T-helper 2 cell treated with Interferon-gamma antibody and Interleukin-4, amounts not matched to agents 5 μg/mL and 100 μg/mL, for 36 hours (primary cell): ENCODE results near the gene ASIP.
"Not testable (repeated sequence)": the region's sequence is repeated elsewhere in the genome, so short reads cannot be mapped to it uniquely, and the experiment has no call there.

Source experiments
- DNase-seq: peaks from one replicate; pipeline ENCODE4 v3.0.0; 2021; ENCODE audit warnings: low spot score
- H3K27ac Mint-ChIP-seq: one replicate; pipeline ENCODE4 v1.8.0; 2021; ENCODE audit warnings: mild to moderate bottlenecking, mixed read lengths
- H3K27me3 Mint-ChIP-seq: one replicate; pipeline ENCODE4 v1.8.0; 2021; ENCODE audit warnings: low read depth, mixed read lengths
- H3K36me3 Mint-ChIP-seq: one replicate; pipeline ENCODE4 v1.8.0; 2021; ENCODE audit warnings: low read depth, mixed read lengths
- H3K4me1 Mint-ChIP-seq: one replicate; pipeline ENCODE4 v1.8.0; 2021; ENCODE audit warnings: low read depth, mixed read lengths
- H3K4me3 Mint-ChIP-seq: one replicate; pipeline ENCODE4 v1.8.0; 2022; ENCODE audit warnings: mild to moderate bottlenecking, moderate library complexity, mixed read lengths
- H3K9me3 Mint-ChIP-seq: one replicate; pipeline ENCODE4 v1.8.0; 2021; ENCODE audit warnings: mixed read lengths

Gene ASIP, protein sequence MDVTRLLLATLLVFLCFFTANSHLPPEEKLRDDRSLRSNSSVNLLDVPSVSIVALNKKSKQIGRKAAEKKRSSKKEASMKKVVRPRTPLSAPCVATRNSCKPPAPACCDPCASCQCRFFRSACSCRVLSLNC

DNA sequence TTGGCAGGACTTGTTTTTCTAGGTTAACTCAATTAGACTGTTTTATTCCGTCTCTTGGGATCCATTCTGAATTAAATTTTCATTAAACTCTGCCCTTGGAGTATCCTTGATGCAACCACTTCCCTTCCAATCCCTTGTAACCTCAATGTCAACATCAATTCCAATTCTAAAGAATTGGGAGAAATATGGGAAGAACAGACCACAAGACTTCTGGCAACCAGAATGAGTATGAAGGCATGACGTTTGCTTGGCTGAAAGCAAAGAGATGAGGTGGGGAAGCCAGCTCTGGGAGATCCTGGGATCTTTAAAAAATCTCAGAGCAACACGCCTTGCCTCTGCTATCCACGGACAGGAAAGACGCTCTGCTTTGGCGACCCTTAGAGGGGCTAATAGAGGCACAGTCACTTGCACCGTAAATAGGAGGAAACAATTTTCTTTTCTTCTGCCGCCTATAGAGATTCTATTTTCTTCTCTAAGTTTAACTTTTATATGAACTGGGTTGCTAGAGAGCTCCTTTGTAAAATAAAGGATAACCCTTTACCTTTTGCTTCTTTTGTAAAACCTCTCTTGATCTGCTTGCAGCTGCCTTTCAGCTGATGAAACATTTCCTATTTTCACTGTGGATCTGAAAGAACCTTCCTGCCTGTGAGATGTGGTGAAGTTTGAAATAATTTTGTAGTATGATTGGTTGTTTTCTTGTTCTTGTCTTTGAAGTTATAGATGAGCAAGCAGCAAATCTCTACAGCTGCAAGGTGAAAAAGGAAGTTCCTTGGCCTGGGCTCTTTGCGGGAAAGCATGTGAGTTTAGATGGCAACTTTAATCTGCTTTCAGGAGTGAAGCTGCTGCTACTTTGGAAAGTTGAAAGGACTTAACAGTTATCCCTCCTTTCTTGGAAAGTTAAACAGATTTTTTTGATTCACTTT, at the start of gene ASIP:
ASIP (plus strand) TSS at position 731 of the 923 bp plus-strand sequence. CDS start 18,952 bp downstream, outside the sequence.
- Mint-ChIP-seq H3K4me1 (peaks cover 7% of the 10 kb centered on the region), H3K27ac (peak within 1 kb of the TSS; percentile 52), H3K9me3 (peaks cover 22% of the 10 kb centered on the region), H3K27me3 (peaks cover 16% of the 10 kb centered on the region), H3K4me3 (peak within 1 kb of the TSS; percentile 28), H3K36me3 (peaks cover 2% of the 10 kb centered on the region)
- DNase-seq: no peak

DNA sequence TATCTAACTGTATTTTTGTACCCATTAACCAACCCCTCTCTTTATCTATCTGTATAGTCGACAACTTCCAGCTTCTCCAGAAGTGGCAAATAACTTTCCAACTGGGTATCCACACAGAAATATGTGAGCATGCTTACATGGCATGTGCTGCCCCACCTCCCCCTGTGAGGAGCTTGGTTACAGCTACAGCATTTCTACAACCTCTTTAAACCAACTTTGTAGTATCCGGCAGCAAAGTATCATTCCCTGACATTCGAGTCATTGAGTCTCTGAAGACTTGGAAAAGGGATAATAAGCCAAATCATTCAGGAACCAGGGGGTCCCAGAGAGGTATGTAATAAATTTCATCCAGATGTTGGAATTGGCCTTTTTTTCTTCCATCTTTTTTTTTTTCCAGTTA, 48.2 kb upstream of the ASIP start:
- H3K36me3 Mint-ChIP-seq: no peaks in the 10 kb centered on the region
- H3K4me1 Mint-ChIP-seq: peaks cover 13% of the 10 kb centered on the region
- H3K27ac Mint-ChIP-seq: no peak overlapping the region
- no peaks in the 10 kb centered on the region for H3K9me3 Mint-ChIP-seq
- peaks cover 20% of the 10 kb centered on the region for H3K27me3 Mint-ChIP-seq
- no peak overlapping the region for H3K4me3 Mint-ChIP-seq
- DNase-seq: no peak

DNA sequence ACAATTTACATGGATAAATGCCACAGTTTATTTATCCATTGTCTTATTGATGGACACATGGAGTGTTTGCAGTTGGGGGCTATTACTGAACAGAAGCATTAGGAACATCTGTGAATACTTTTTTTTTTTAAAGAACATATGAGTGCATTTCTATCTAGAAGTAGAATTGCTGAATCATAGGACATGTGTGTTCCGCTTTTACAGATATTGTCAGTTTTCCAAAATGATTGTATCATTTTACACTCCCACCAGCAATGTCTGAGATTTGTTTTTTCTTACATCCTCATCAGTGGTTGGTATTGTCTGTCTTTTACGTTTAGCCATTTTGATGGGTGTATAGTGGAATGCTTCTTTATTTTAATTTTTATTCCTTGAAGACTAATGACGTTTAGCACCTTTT, 42.0 kb upstream of the ASIP start:
- H3K27me3 Mint-ChIP-seq: peaks cover 38% of the 10 kb centered on the region
- DNase-seq: no peak
- no peak overlapping the region for H3K4me3 Mint-ChIP-seq
- H3K27ac Mint-ChIP-seq: no peak overlapping the region
- no peaks in the 10 kb centered on the region for H3K36me3 Mint-ChIP-seq
- H3K4me1 Mint-ChIP-seq: peaks cover 11% of the 10 kb centered on the region
- no peaks in the 10 kb centered on the region for H3K9me3 Mint-ChIP-seq

DNA sequence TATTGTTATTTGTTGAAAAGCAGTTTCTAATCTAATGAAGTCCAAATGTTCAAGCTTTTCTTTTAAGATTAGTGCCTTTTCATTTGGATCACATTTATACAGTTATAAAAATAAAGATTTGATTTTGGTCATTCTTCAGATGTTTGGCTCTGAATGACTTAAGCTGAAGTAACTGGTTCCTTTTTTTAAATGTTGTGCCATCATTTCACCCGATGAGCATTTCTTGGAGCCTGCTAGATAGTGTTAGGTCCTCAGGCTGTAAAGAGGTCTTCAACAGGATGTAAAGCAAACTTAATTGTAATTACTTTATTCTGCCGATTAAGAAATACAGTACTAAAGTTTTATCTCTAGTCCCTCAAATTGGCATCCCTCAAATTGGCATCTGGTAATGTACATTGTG, 41.2 kb upstream of the ASIP start:
- H3K36me3 Mint-ChIP-seq: no peaks in the 10 kb centered on the region
- H3K27me3 Mint-ChIP-seq: peaks cover 33% of the 10 kb centered on the region
- H3K27ac Mint-ChIP-seq: no peak overlapping the region
- no peaks in the 10 kb centered on the region for H3K9me3 Mint-ChIP-seq
- no peak overlapping the region for H3K4me3 Mint-ChIP-seq
- no peak for DNase-seq
- H3K4me1 Mint-ChIP-seq: peaks cover 8% of the 10 kb centered on the region

DNA sequence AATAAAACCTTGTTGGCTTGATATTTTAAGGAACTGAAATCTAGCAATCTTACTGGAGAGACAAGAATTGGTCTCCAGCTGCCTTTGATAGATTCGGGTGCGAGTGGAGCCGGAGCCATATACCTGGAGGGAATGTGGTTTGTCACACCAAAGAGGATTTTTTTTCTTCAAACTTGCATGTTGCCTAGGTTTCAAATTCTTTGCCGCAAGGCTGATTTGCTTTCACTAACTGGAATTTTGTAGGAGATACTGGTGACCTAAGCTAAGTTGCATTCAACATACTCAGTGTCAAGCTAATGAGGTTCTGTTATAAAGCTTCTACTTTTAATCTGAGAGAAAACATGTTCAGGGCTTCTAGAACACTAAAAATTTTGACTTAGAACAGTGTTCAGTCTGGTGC, 39.7 kb upstream of the ASIP start:
- peaks cover 5% of the 10 kb centered on the region for H3K9me3 Mint-ChIP-seq
- H3K4me1 Mint-ChIP-seq: peaks cover 7% of the 10 kb centered on the region
- H3K4me3 Mint-ChIP-seq: no peak overlapping the region
- peaks cover 29% of the 10 kb centered on the region for H3K27me3 Mint-ChIP-seq
- no peaks in the 10 kb centered on the region for H3K36me3 Mint-ChIP-seq
- H3K27ac Mint-ChIP-seq: no peak overlapping the region
- no peak for DNase-seq

DNA sequence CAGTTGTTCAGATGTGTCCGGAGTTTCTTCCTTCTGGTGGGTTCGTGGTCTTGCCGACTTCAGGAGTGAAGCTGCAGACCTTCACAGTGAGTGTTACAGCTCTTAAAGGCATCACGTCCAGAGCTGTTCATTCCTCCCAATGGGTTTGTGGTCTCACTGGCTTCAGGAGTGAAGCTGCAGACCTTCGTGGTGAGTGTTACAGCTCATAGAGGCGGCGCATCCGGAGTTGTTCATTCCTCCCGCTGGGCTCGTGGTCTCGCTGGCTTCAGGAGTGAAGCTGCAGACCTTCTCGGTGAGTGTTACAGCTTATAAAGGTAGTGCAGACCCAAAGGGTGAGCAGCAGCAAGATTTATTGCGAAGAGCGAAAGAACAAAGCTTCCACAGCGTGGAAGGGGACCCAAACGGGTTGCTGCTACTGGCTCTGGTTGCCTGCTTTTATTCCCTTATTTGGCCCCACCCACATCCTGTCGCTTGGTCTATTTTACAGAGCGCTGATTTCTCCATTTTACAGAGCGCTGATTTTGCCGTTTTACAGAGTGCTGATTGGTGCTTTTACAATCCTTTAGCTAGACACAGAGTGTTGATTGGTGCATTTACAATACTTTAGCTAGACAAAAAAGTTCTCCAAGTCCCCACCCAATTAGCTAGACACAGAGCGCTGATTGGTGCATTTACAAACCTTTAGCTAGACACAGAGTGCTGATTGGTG, 35.9 kb upstream of the ASIP start:
- Mint-ChIP-seq H3K4me1 (peaks cover 12% of the 10 kb centered on the region), H3K27ac (peak overlapping the region; percentile 62), H3K27me3 (peaks cover 19% of the 10 kb centered on the region), H3K4me3 (peak overlapping the region; percentile 86)
- DNase-seq, H3K9me3 Mint-ChIP-seq, H3K36me3 Mint-ChIP-seq: not testable (repeated sequence)

DNA sequence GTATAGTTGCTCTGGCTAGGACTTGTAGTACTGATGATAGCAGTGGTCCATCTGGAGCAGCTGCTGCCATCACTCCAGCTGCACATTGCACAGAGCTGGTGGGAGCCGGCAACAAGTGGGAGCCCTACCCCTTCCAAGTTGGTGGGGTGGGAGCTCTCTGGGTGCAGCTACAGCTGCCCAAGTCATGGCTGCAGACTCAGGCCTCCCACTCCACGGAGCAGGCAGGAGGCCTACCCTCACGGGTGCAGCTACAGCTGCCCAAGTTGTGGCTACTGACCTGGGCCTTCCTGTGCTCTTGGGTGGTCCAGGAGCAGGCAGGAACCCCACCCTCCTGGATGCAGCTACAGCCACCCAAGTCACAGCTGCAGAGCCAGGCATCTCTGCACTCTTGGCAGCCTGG, 32.1 kb upstream of the ASIP start:
- no peak overlapping the region for H3K4me3 Mint-ChIP-seq
- no peak for DNase-seq

DNA sequence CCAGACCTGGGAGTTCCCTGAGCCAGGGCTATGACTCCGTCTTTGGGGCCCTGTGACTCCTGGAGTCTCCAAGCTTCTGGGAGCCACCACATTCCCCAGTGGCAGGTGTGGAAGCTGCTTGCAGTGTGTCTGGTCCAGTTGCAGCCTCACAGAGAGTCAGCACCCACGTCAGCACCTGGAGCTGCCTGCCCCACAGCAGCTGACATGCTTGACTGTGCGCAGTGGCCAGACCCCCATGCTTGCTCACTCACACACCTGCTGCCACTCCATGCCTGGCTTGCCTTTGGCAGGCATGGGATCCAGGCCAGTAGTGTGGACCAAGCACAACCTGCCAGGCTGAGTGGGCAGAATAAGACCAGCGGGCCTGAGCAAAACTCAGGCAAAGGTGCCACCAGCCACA, 31.0 kb upstream of the ASIP start:
- H3K27ac Mint-ChIP-seq: no peak overlapping the region
- no peak for DNase-seq
- H3K4me1 Mint-ChIP-seq: peaks cover 5% of the 10 kb centered on the region
- H3K4me3 Mint-ChIP-seq: no peak overlapping the region
- peaks cover 15% of the 10 kb centered on the region for H3K9me3 Mint-ChIP-seq
- H3K27me3 Mint-ChIP-seq: peaks cover 7% of the 10 kb centered on the region
- H3K36me3 Mint-ChIP-seq: no peaks in the 10 kb centered on the region

More for the DNA sequence above, 32.1 kb upstream of the ASIP start:
- Mint-ChIP-seq H3K27me3 (peaks cover 7% of the 10 kb centered on the region), H3K27ac (no peak overlapping the region), H3K9me3 (peaks cover 15% of the 10 kb centered on the region), H3K4me1 (peaks cover 12% of the 10 kb centered on the region), H3K36me3 (no peaks in the 10 kb centered on the region)

DNA sequence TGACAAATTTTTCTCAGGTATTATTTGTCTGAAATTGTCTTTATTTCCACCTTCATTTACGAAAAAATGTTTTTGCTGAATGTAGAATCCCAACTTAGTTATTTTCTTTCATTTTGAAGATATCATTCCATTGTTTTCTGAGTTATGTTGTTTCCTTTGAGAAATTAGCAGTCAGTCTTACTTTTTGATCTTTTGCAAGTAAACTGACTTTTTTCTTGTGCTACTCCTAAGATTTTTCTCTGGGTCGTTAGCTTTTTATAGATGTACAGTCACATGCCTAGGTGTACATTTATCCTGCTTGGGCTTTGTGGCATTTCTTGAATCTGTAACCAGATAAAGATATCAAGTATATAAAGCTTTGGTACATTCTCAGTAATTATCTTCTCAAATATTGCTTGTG, 29.6 kb upstream of the ASIP start:
- Mint-ChIP-seq H3K27ac (no peak overlapping the region), H3K36me3 (no peaks in the 10 kb centered on the region), H3K9me3 (peaks cover 11% of the 10 kb centered on the region), H3K27me3 (peaks cover 11% of the 10 kb centered on the region), H3K4me3 (no peak overlapping the region), H3K4me1 (peaks cover 11% of the 10 kb centered on the region)
- DNase-seq: no peak

DNA sequence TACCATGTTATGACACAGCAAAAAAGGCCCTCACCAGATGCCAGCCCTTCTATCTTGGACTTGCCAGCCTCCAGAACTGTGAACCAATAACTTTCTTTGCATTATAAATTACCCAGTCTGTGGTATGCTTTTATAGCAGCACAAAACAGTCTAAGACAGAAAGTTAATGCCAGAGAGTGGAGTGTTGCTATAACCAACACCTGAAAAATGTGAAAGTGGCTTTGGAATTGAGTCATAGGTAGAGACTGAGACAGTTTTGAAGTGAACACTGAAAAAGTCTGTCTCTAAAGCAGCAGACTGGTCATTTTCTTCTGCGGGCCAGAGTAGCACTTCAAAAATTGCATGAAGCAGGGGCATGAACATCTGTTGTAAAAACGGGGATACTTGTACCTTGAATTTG, 28.0 kb upstream of the ASIP start:
- DNase-seq: no peak
- H3K27me3 Mint-ChIP-seq: peaks cover 7% of the 10 kb centered on the region
- H3K27ac Mint-ChIP-seq: no peak overlapping the region
- H3K4me1 Mint-ChIP-seq: peaks cover 11% of the 10 kb centered on the region
- H3K4me3 Mint-ChIP-seq: no peak overlapping the region
- H3K9me3 Mint-ChIP-seq: peaks cover 11% of the 10 kb centered on the region
- H3K36me3 Mint-ChIP-seq: no peaks in the 10 kb centered on the region

DNA sequence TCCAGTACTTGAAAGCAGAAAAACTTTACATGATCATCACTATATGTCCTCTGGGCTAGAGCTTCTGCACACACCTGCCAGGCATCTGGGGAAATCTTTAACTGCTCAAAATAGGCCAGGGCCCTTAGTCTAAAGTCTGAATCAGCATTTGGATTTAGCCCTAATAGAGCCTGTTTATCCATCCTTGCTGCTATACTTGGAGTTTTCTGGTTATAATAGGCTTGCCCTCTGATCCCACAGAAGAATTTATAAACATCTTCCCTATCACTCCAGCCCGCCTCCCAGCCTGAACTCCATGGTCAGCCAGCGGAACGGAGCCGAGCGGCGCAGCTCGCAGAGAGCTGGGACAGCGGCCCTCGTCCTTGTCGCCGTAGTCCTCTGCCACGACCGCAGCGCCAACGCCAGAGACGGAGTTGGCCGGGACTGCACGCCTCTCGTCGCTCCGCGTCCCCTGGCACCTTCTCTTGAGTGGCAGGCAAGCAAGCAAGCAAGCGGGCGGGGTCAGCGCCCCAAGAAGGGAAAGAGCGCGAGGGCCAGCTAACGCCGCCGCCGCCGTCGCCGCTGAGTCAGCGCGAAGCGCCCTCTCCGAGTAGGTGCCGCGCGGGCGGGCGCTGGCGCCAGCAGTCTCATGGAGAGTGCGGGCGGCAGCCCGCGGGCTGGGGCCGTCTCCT, 25.4 kb upstream of the ASIP start:
- peaks cover 12% of the 10 kb centered on the region for H3K27me3 Mint-ChIP-seq
- peaks cover 12% of the 10 kb centered on the region for H3K4me1 Mint-ChIP-seq
- H3K27ac Mint-ChIP-seq: no peak overlapping the region
- peaks cover 11% of the 10 kb centered on the region for H3K9me3 Mint-ChIP-seq
- DNase-seq: peak; percentile 72
- H3K4me3 Mint-ChIP-seq: peak overlapping the region; percentile 75
- H3K36me3 Mint-ChIP-seq: no peaks in the 10 kb centered on the region

DNA sequence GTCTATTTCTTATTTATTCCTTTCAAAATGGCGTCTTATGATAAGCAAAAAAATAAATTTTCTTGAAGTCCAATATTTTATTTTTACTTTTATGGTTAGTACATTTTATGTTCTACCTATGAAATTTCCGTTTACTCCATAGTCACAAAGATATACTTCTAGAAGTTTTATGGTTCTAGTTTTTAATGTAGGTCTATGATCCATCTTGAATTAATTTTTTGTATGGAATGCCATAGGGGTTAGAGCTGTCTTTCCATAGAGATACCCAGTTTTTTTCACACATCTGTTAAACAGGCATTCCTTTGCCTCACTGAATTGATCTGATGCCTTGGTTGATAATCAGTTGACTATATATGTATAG, 24.9 kb upstream of the ASIP start:
- Mint-ChIP-seq H3K36me3 (no peaks in the 10 kb centered on the region), H3K27me3 (peaks cover 12% of the 10 kb centered on the region), H3K27ac (no peak overlapping the region), H3K4me1 (peaks cover 14% of the 10 kb centered on the region), H3K9me3 (peaks cover 9% of the 10 kb centered on the region), H3K4me3 (peak overlapping the region; percentile 75)
- DNase-seq: no peak

DNA sequence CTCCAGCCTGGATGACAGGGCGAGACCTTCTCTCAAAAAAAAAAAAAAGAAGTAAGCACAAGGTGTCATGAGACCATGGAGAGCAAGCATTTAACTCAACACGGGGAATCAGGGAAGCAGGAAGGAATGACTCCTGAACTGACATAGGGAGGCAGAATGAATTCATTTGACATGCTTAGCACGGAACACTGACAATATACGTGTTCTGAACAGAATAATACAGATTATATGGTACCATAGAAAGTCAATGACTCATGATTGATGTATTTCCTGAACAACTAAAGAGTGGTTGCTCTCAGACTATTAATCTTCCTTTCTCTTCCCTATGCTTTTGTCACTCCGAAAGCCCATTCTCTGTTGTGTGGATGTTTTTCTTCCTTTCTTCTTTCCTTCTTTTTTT, 20.7 kb upstream of the ASIP start:
- H3K9me3 Mint-ChIP-seq: no peaks in the 10 kb centered on the region
- no peak overlapping the region for H3K27ac Mint-ChIP-seq
- peaks cover 20% of the 10 kb centered on the region for H3K4me1 Mint-ChIP-seq
- peaks cover 12% of the 10 kb centered on the region for H3K27me3 Mint-ChIP-seq
- H3K36me3 Mint-ChIP-seq: no peaks in the 10 kb centered on the region
- H3K4me3 Mint-ChIP-seq: no peak overlapping the region
- no peak for DNase-seq

DNA sequence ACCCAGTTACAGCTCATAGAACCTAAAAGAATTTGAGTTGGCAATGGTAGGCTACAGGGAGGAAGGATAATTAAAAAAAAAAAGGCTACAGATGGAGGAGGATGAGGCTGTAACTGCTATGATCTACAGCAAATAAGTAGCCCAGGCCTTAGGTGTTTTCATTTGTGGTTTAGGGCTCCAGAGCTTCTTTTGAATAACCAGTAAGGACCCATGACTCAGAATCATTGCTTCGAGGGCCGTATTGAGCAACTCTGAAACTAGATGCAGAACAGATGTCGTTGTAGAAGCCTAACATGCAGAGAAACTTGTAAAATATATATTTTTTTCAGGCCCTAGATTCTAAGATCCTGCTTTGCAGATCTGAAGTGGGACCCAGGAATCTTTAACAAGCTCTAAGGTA, 19.0 kb upstream of the ASIP start:
- no peak overlapping the region for H3K4me3 Mint-ChIP-seq
- peaks cover 6% of the 10 kb centered on the region for H3K27me3 Mint-ChIP-seq
- peaks cover 10% of the 10 kb centered on the region for H3K4me1 Mint-ChIP-seq
- H3K27ac Mint-ChIP-seq: peak overlapping the region; percentile 42
- H3K36me3 Mint-ChIP-seq: no peaks in the 10 kb centered on the region
- H3K9me3 Mint-ChIP-seq: no peaks in the 10 kb centered on the region
- peak; percentile 44 for DNase-seq
